Common myeloid progenitor, CD34-positive (primary cell): ENCODE measurements around the gene JPH4.

Source experiments
- CTCF ChIA-PET: fragments of 350-600 bp; sonication (Branson Sonifier 250); formaldehyde crosslinking; loops from one replicate; lab custom pipeline; 2021; ENCODE audit warnings: antibody characterized with exemption; lab: Charles Lee
- POLR2A ChIA-PET: fragments of 350-600 bp; sonication (Branson Sonifier 250); formaldehyde crosslinking; loops from one replicate; lab custom pipeline; 2021; ENCODE audit warnings: antibody characterized with exemption; lab: Charles Lee
- DNase-seq, 3 donors: peaks; one replicate each; pipeline versions ENCODE4 v3.0.0 to v3.0.0-alpha.2; 2013
- H3K27ac ChIP-seq, 2 experiments: 1 replicate in 1 of 2; 2 replicates in 1 of 2; pipeline ENCODE4 v1.7.0; 2013; ENCODE audit warnings: inconsistent platforms in 2 of 2, low read length in 2 of 2, mild to moderate bottlenecking in 2 of 2, low read depth in 1 of 2, moderate library complexity in 1 of 2; ENCODE audit not compliant: severe bottlenecking in 2 of 2, insufficient read depth in 1 of 2, poor library complexity in 1 of 2
- H3K27me3 ChIP-seq, 5 experiments: replicated peaks in 2 of 5; 1 replicate in 3 of 5; 2 replicates in 2 of 5; pipeline versions ENCODE4 v1.6.1 to v1.7.0; 2013; ENCODE audit warnings: low read length in 4 of 5, mild to moderate bottlenecking in 2 of 5, moderate library complexity in 2 of 5, inconsistent platforms in 1 of 5; ENCODE audit not compliant: insufficient read depth in 5 of 5, control insufficient read depth in 4 of 5
- H3K36me3 ChIP-seq, 4 experiments: 1 replicate in 2 of 4; 2 replicates in 2 of 4; pipeline versions ENCODE4 v1.6.1 to v1.7.0; 2013; ENCODE audit warnings: low read length in 3 of 4, control low read depth in 1 of 4, mild to moderate bottlenecking in 1 of 4; ENCODE audit not compliant: control insufficient read depth in 4 of 4, insufficient read depth in 4 of 4
- H3K4me1 ChIP-seq, 4 experiments: 1 replicate in 3 of 4; 2 replicates in 1 of 4; pipeline versions ENCODE4 v1.6.1 to v1.7.1; 2013; ENCODE audit warnings: low read length in 3 of 4, mild to moderate bottlenecking in 3 of 4, control low read depth in 1 of 4, inconsistent platforms in 1 of 4, moderate library complexity in 1 of 4; ENCODE audit not compliant: control insufficient read depth in 4 of 4, insufficient read depth in 4 of 4; ENCODE audit errors: control extremely low read depth in 1 of 4
- H3K4me3 ChIP-seq, 7 experiments: 1 replicate in 4 of 7; 2 replicates in 3 of 7; pipeline versions ENCODE4 v1.5.1 to v1.7.0; 2013; ENCODE audit warnings: mild to moderate bottlenecking in 7 of 7, low read length in 6 of 7, moderate library complexity in 6 of 7, inconsistent platforms in 2 of 7, low read depth in 2 of 7, control low read depth in 1 of 7; ENCODE audit not compliant: insufficient read depth in 4 of 7, control insufficient read depth in 1 of 7; ENCODE audit errors: extremely low read depth in 1 of 7
- H3K9me3 ChIP-seq, 5 experiments: 1 replicate in 4 of 5; 2 replicates in 1 of 5; pipeline versions ENCODE4 v1.6.1 to v1.7.1; 2013; ENCODE audit warnings: low read length in 4 of 5, mild to moderate bottlenecking in 2 of 5, inconsistent platforms in 1 of 5, low read depth in 1 of 5, moderate library complexity in 1 of 5; ENCODE audit not compliant: control insufficient read depth in 4 of 5, insufficient read depth in 2 of 5; ENCODE audit errors: control extremely low read depth in 1 of 5
- WGBS: methylation state at CpG from one replicate; pipeline ENCODE4 v1.1.5; 2013; ENCODE audit not compliant: insufficient coverage; 5-methylcytosine and 5-hydroxymethylcytosine counted together

Gene JPH4

GRCh38 chr14:23621932-23622730 is 43.5 kb upstream of the JPH4 start:
- Histone ChIP-seq H3K27ac (no peak overlapping the region), H3K4me1 (peaks cover 0 to 3% (median 0%) of the 10 kb centered on the region in 4 experiments), H3K27me3 (no peaks in the 10 kb centered on the region), H3K9me3 (peaks cover 0 to 16% (median 5%) of the 10 kb centered on the region in 5 experiments), H3K4me3 (no peak overlapping the region), H3K36me3 (no peaks in the 10 kb centered on the region)
- CTCF ChIA-PET: interaction anchor here (1.5 to 5.4 kb wide), 3 partner anchors 10 to 33 kb away, joined by 3 to 27 read pairs (median 3); no protein-coding TSS in a partner anchor
- 100% methylated on average over 3 of the region's 4 CpGs for WGBS
- POLR2A ChIA-PET: no interaction called here
- DNase-seq: no peak

- Histone ChIP-seq H3K27ac (no peak overlapping the region), H3K4me1 (peaks cover 0 to 3% (median 0%) of the 10 kb centered on the region in 4 experiments), H3K36me3 (no peaks in the 10 kb centered on the region), H3K4me3 (no peak overlapping the region), H3K9me3 (peaks cover 0 to 16% (median 5%) of the 10 kb centered on the region in 5 experiments), H3K27me3 (no peaks in the 10 kb centered on the region)
- no peak for DNase-seq
- ChIA-PET CTCF (interaction anchor here (1.5 to 5.4 kb wide), 3 partner anchors 9 to 32 kb away, joined by 3 to 27 read pairs (median 3); no protein-coding TSS in a partner anchor), POLR2A (no interaction called here)
- 85% methylated on average over 4 of the region's 6 CpGs for WGBS
Measured at GRCh38 chr14:23621204-23621931, 42.8 kb upstream of the JPH4 start.

- no peaks in the 10 kb centered on the region for H3K36me3 ChIP-seq
- peaks cover 0 to 3% (median 0%) of the 10 kb centered on the region in 4 experiments for H3K4me1 ChIP-seq
- CTCF ChIA-PET: interaction anchor here (1.5 to 5.4 kb wide), 2 partner anchors 12 to 31 kb away, joined by 3 to 27 read pairs; no protein-coding TSS in a partner anchor
- no peak for DNase-seq
- no peak overlapping the region for H3K27ac ChIP-seq
- peaks cover 0 to 15% (median 5%) of the 10 kb centered on the region in 5 experiments for H3K9me3 ChIP-seq
- 100% methylated on average over 3 of the region's 3 CpGs for WGBS
- H3K27me3 ChIP-seq: no peaks in the 10 kb centered on the region
- POLR2A ChIA-PET: no interaction called here
- H3K4me3 ChIP-seq: no peak overlapping the region
Measured at GRCh38 chr14:23620177-23620702, 41.6 kb upstream of the JPH4 start.

- H3K27ac ChIP-seq: no peak overlapping the region
- no peak for DNase-seq
- 89% methylated on average over 2 of the region's 2 CpGs for WGBS
- no peaks in the 10 kb centered on the region for H3K36me3 ChIP-seq
- no peaks in the 10 kb centered on the region for H3K27me3 ChIP-seq
- H3K4me1 ChIP-seq: peaks cover 0 to 3% (median 0%) of the 10 kb centered on the region in 4 experiments
- no peak overlapping the region for H3K4me3 ChIP-seq
- ChIA-PET CTCF (interaction anchor here (1.6 kb wide), 1 partner anchor 30 kb away, joined by 3 read pairs; no protein-coding TSS in a partner anchor), POLR2A (no interaction called here)
- peaks cover 0 to 3% (median 0%) of the 10 kb centered on the region in 5 experiments for H3K9me3 ChIP-seq
Measured at GRCh38 chr14:23618415-23618988, 39.9 kb upstream of the JPH4 start.

- DNase-seq: no peak
- no CpG with 5 or more reads among the region's 1 CpG for WGBS
- Histone ChIP-seq H3K4me3 (no peak overlapping the region), H3K9me3 (no peaks in the 10 kb centered on the region), H3K4me1 (peaks cover 0 to 3% (median 0%) of the 10 kb centered on the region in 4 experiments), H3K27me3 (no peaks in the 10 kb centered on the region), H3K27ac (no peak overlapping the region), H3K36me3 (no peaks in the 10 kb centered on the region)
- ChIA-PET CTCF (interaction anchor here (1.6 kb wide), 1 partner anchor 29 kb away, joined by 3 read pairs; no protein-coding TSS in a partner anchor), POLR2A (no interaction called here)
Measured at GRCh38 chr14:23617539-23617938, 38.9 kb upstream of the JPH4 start.

GRCh38 chr14:23615856-23616255 is 37.3 kb upstream of the JPH4 start:
- POLR2A ChIA-PET: no interaction called here
- WGBS: 57% methylated on average over 2 of the region's 5 CpGs
- DNase-seq: no peak
- Histone ChIP-seq H3K9me3 (no peaks in the 10 kb centered on the region), H3K27ac (no peak overlapping the region), H3K4me3 (no peak overlapping the region), H3K36me3 (no peaks in the 10 kb centered on the region), H3K4me1 (peaks cover 0 to 9% (median 4%) of the 10 kb centered on the region in 4 experiments), H3K27me3 (no peaks in the 10 kb centered on the region)
- CTCF ChIA-PET: interaction anchor here (0.7 to 1.5 kb wide), 2 partner anchors 17 to 73 kb away, joined by 4 to 5 read pairs; no protein-coding TSS in a partner anchor
